DMS79 treated with DMSO at 0.1 percent for 48 hours (cell line): ENCODE measurements around the gene PAFAH1B2.
A peak's percentile ranks its signal among the peaks of the same experiment; 100 is the strongest.
"Not testable (repeated sequence)": the region's sequence is repeated elsewhere in the genome, so short reads cannot be mapped to it uniquely, and the experiment has no call there.

Experiments
- DNase-seq: peaks from one replicate; lab custom pipeline; 2025; lab: John Stamatoyannopoulos, UW

Gene PAFAH1B2

GRCh38 chr11:117172724-117173421, 28.8 kb downstream of the PAFAH1B2 start:
- no peak for DNase-seq

GRCh38 chr11:117175104-117175503, 31.0 kb downstream of the PAFAH1B2 start:
- no peak for DNase-seq

GRCh38 chr11:117175781-117176180, 31.7 kb downstream of the PAFAH1B2 start:
- DNase-seq: no peak

- DNase-seq: no peak
Observed at GRCh38 chr11:117176186-117176585, 32.1 kb downstream of the PAFAH1B2 start.

GRCh38 chr11:117177534-117178209, 33.6 kb downstream of the PAFAH1B2 start:
- no peak for DNase-seq

- DNase-seq: peak; percentile 89
Observed at GRCh38 chr11:117178210-117179034, 34.3 kb downstream of the PAFAH1B2 start, which contains the start of gene SIDT2. Gene SIDT2 (plus strand): TSS chr11:117178743. CDS start chr11:117179264, 521 bp downstream.

GRCh38 chr11:117179048-117179999, 35.2 kb downstream of the PAFAH1B2 start:
- DNase-seq: peak; percentile 32

- no peak for DNase-seq
Observed at GRCh38 chr11:117180020-117180419, 35.9 kb downstream of the PAFAH1B2 start.

- DNase-seq: no peak
Observed at GRCh38 chr11:117180661-117181585, 36.8 kb downstream of the PAFAH1B2 start.

- no peak for DNase-seq
Observed at GRCh38 chr11:117181586-117182550, 37.8 kb downstream of the PAFAH1B2 start.

GRCh38 chr11:117182551-117182935, 38.5 kb downstream of the PAFAH1B2 start:
- DNase-seq: no peak

- not testable (repeated sequence) for DNase-seq
Observed at GRCh38 chr11:117183178-117183577, 39.1 kb downstream of the PAFAH1B2 start.

- DNase-seq: no peak
Observed at GRCh38 chr11:117183724-117184349, 39.8 kb downstream of the PAFAH1B2 start.

- DNase-seq: no peak
Observed at GRCh38 chr11:117185736-117186430, 41.8 kb downstream of the PAFAH1B2 start.

- DNase-seq: no peak
Observed at GRCh38 chr11:117186431-117186761, 42.3 kb downstream of the PAFAH1B2 start.

- no peak for DNase-seq
Observed at GRCh38 chr11:117187007-117187406, 42.9 kb downstream of the PAFAH1B2 start.

GRCh38 chr11:117187428-117187798, 43.3 kb downstream of the PAFAH1B2 start:
- no peak for DNase-seq

- no peak for DNase-seq
Observed at GRCh38 chr11:117187799-117188481, 43.9 kb downstream of the PAFAH1B2 start.
